ENCODE measurements around the gene AIFM2.

- TF ChIP-seq CTCF (IDR thresholded peaks at IDR 0.05) = no peak
- TF ChIP-seq POLR2A (IDR thresholded peaks at IDR 0.05) = no peak
Observed at GRCh38 chr10:70063418-70064098, 69.1 kb downstream of the AIFM2 start.

All from Peyer's patch (tissue), 4 donors.